ENCODE data around the gene GHRHR. TPM values are rescaled to one million over a fixed set of nuclear protein-coding genes. Genes with fewer than 3 reads are reported as not detected.
A peak's percentile ranks its signal among the peaks of the same experiment; 100 is the strongest.

The GHRHR gene
- total RNA-seq, 4 donors from 2014 or later = not detected

DNA sequence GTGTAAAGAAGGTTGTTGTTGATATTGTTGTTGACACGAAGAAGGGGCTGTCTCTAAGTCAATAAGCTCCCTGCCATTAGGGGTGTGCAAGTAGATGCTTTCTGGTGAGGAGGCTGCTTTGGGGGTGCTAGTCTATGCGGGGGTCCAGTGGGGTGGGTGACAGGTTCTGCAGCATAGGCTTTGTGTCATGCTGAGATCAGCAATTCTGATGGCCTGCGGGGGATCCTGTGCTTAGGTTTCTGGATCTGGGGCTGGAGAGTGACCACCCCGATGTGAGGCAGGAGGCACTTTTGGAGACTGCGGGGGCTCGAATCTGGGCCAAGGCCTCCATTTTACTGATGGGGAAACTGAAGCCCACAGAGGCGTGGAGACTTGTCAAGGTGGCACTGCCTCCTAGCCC is 47.0 kb upstream of the GHRHR start:
- peak overlapping the region in 1 of 2 donors; percentile 54 for H3K4me3 ChIP-seq
- peaks cover 0 to 99% (median 45%) of the 10 kb centered on the region in 3 donors for H3K4me1 ChIP-seq
- no peaks in the 10 kb centered on the region for H3K9me3 ChIP-seq
- peak overlapping the region; percentile 26 to 91 (median 86) for H3K27ac ChIP-seq
- TF ChIP-seq POLR2A (IDR thresholded peaks at IDR 0.05) = no peak
- TF ChIP-seq CTCF (IDR thresholded peaks at IDR 0.05) = no peak
- no peak for TF ChIP-seq EP300 (IDR thresholded peaks at IDR 0.05)
- no peak for TF ChIP-seq POLR2AphosphoS5 (IDR thresholded peaks at IDR 0.05)
- WGBS, 2 donors (ENCODE audit: low coverage in 1 of 2) = 41 to 80% methylated on average over 1 to 5 of the region's 7 CpGs
- no peaks in the 10 kb centered on the region for H3K27me3 ChIP-seq
- H3K36me3 ChIP-seq = peaks cover 0 to 2% of the 10 kb centered on the region in 2 donors
- no peak for ATAC-seq

- TF ChIP-seq POLR2AphosphoS5 (IDR thresholded peaks at IDR 0.05) (no peak), EP300 (IDR thresholded peaks at IDR 0.05) (no peak), CTCF (IDR thresholded peaks at IDR 0.05) (no peak)
- Histone ChIP-seq H3K36me3 (peaks cover 0 to 8% of the 10 kb centered on the region in 2 donors), H3K27ac (peak overlapping the region in 3 of 4 donors; percentile 85 to 91 (median 88)), H3K4me3 (peak overlapping the region in 1 of 2 donors; percentile 54), H3K27me3 (no peaks in the 10 kb centered on the region), H3K4me1 (peaks cover 0 to 99% (median 49%) of the 10 kb centered on the region in 3 donors), H3K9me3 (no peaks in the 10 kb centered on the region)
- no peak for ATAC-seq
- 23 to 67% methylated on average over 2 to 4 of the region's 4 CpGs for WGBS, 2 donors (ENCODE audit: low coverage in 1 of 2)
Observed at GRCh38 chr7:30917216-30917893, 46.4 kb upstream of the GHRHR start.

GRCh38 chr7:30918676-30919075 is 45.1 kb upstream of the GHRHR start:
- no peaks in the 10 kb centered on the region for H3K9me3 ChIP-seq
- peak; percentile 39 for ATAC-seq
- TF ChIP-seq EP300 (IDR thresholded peaks at IDR 0.05) (no peak), POLR2AphosphoS5 (IDR thresholded peaks at IDR 0.05) (peak; percentile 31)
- peaks cover 0 to 90% (median 49%) of the 10 kb centered on the region in 3 donors for H3K4me1 ChIP-seq
- H3K4me3 ChIP-seq = peak overlapping the region in 1 of 2 donors; percentile 13
- H3K27me3 ChIP-seq = no peaks in the 10 kb centered on the region
- peak overlapping the region; percentile 16 to 91 (median 86) for H3K27ac ChIP-seq
- whole genome bisulfite sequencing, 2 donors (ENCODE audit: low coverage in 1 of 2) = 100% methylated on average over 1 of the region's 4 CpGs; no CpG with 5 or more reads in 1 of the 2 donors
- H3K36me3 ChIP-seq = peaks cover 0 to 21% of the 10 kb centered on the region in 2 donors

DNA sequence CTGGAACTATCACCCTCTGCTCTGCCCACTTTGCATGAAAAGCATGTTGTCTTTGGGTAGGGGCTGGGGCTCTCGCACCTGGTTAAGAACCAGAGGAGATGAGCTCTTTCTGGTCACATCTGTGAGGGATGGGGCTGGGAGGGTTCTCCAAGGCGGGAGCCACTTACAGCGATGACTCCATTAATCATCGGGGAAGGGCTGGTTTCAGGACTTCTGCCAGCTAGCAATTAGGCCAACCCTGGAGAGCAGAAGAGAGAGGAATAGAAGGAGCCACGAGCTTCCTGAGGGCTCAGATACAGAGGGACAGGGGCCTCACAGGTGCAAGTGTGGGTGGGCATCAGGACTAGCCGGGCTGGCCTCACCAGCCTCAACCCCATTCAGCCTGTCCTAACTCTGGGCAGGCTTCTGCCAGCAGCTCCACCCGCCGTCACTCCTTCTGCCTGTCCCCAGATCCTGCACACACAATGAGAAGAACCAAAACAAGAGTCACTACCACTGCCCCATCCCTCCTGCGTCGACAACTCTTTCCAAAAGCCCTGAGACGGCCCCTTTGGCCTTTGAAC is 43.7 kb upstream of the GHRHR start:
- peaks cover 0 to 76% (median 48%) of the 10 kb centered on the region in 3 donors for H3K4me1 ChIP-seq
- peaks cover 0 to 35% of the 10 kb centered on the region in 2 donors for H3K36me3 ChIP-seq
- H3K4me3 ChIP-seq = no peak overlapping the region
- H3K27me3 ChIP-seq = no peaks in the 10 kb centered on the region
- no peak for ATAC-seq
- WGBS, 2 donors (ENCODE audit: low coverage in 1 of 2) = 13 to 66% methylated on average over 3 to 4 of the region's 11 CpGs
- peak overlapping the region; percentile 31 to 88 (median 86) for H3K27ac ChIP-seq
- no peaks in the 10 kb centered on the region for H3K9me3 ChIP-seq
- no peak for TF ChIP-seq CTCF (IDR thresholded peaks at IDR 0.05)
- no peak for TF ChIP-seq POLR2A (IDR thresholded peaks at IDR 0.05)
- TF ChIP-seq EP300 (IDR thresholded peaks at IDR 0.05) = no peak
- no peak for TF ChIP-seq POLR2AphosphoS5 (IDR thresholded peaks at IDR 0.05)

- Histone ChIP-seq H3K27me3 (no peaks in the 10 kb centered on the region), H3K9me3 (no peaks in the 10 kb centered on the region), H3K27ac (peak overlapping the region; percentile 43 to 88 (median 86)), H3K36me3 (peaks cover 0 to 43% of the 10 kb centered on the region in 2 donors), H3K4me3 (no peak overlapping the region), H3K4me1 (peaks cover 0 to 68% (median 44%) of the 10 kb centered on the region in 3 donors)
- 10 to 34% methylated on average over 2 to 8 of the region's 9 CpGs for WGBS, 2 donors (ENCODE audit: low coverage in 1 of 2)
- peak; percentile 15 for TF ChIP-seq POLR2AphosphoS5 (IDR thresholded peaks at IDR 0.05)
- no peak for TF ChIP-seq POLR2A (IDR thresholded peaks at IDR 0.05)
- peak; percentile 69 for ATAC-seq
Observed at GRCh38 chr7:30920584-30921539, 42.9 kb upstream of the GHRHR start.
